Activated CD4-positive, alpha-beta T cell treated with anti-CD3 and anti-CD28 coated beads, Interleukin-2, amount 50 U/mL, for 16 hours (primary cell): ENCODE results near the gene SATB1.

Source experiments
- DNase-seq: peaks from one replicate; pipeline ENCODE4 v3.0.0-alpha.2; 2020

Gene SATB1

DNA sequence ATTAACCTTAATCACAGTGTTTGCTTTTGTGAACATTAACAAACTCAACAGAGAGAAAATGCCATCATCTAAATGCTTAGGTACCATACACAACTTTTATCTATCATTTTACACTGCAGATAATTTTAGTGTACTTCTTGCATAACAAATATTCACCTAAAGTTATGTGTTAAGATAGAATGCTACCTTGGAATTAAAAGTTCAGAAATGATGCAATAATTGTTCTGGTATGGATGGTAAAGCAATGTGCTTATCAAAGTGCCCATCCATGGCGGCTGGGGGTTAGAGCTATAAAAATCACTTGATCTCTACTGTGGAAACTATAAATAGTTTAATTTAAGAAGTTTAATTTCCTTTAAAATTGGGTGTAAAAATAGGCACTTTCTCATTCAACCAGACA lies 28.7 kb downstream of the SATB1 start:
- no peak for DNase-seq

- no peak for DNase-seq
These were observed 30.6 kb downstream of the SATB1 start for GRCh38 chr3:18394384-18394995.

DNA sequence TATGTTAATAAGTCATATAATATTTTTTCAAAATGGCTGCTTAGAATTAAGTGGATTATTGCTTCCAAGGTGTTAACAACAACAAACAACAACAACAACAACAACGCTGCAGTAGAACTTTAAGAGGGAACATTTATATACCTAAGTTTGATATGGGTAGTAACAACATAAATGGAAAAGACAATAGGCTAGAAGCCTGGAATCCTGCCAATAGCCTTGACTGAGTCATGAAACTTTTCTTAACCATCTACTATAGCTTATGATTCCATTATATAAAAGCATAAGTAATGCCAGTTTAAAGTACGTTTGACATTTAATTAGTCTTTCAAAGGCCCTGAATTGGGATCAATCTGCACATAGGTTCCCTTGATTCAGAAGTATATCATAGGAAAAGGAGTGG lies 31.2 kb downstream of the SATB1 start:
- no peak for DNase-seq

DNA sequence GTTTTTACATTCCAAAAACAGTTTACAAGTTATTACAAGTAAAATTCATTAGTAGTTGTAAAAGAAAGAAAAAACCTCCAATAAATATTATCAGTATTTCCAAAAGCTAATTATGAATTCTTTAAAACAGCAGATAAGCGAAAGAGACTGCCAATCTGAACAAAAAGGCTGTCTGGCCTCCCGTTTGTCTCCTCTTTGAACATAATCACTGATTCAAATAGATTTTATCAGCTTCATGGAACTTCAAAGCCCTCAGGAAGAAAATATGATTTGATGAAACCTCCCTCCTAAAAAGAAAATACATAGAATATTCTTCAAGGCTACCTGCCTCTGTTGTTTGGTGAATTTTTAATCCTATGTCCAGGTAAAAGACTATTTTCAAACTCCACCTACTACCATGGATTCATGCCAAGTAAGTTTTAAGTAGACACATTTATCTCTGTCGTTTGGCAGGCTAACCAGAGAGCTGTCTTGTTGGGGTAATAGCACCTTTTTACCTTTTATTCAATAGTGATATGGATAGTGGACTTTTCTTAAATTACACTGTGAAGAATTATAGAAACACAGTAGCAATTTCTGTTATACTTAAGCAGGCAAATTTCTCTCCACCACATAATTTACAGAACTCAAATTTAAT lies 35.0 kb downstream of the SATB1 start:
- DNase-seq, result no peak

- DNase-seq, result no peak
These were observed 35.9 kb downstream of the SATB1 start for GRCh38 chr3:18389108-18389733.

- no peak for DNase-seq
These were observed 38.8 kb downstream of the SATB1 start for GRCh38 chr3:18386274-18386890.

- DNase-seq, result no peak
These were observed 39.4 kb downstream of the SATB1 start for GRCh38 chr3:18385706-18386105.

GRCh38 chr3:18382760-18383369 lies 42.3 kb downstream of the SATB1 start:
- DNase-seq, result no peak

- no peak for DNase-seq
These were observed 45.5 kb downstream of the SATB1 start for GRCh38 chr3:18379647-18380046.

- DNase-seq, result no peak
These were observed 46.9 kb downstream of the SATB1 start for GRCh38 chr3:18378218-18378617.

- no peak for DNase-seq
These were observed 48.5 kb downstream of the SATB1 start for GRCh38 chr3:18376682-18377081.

- peak; percentile 48 for DNase-seq
These were observed 52.2 kb downstream of the SATB1 start for GRCh38 chr3:18372786-18373405.

DNA sequence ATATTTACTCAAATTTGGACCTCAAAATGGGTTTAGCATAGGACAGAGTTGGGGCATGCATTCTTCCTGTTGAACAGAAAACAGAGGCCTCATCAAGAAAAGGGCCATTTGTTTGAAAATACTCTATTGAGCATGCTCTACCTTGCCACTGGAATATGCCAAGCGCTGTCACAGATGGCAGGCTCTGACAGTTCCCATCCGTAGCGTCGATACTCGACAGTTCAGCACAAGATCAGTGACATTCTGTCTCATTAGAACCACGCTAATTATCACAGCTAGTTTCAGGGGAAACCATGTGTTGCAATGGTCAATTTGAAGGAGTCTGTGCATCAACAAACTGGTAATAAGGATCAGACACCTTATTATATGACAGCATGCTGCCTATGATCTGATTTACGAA lies 54.5 kb downstream of the SATB1 start:
- DNase-seq, result no peak

DNA sequence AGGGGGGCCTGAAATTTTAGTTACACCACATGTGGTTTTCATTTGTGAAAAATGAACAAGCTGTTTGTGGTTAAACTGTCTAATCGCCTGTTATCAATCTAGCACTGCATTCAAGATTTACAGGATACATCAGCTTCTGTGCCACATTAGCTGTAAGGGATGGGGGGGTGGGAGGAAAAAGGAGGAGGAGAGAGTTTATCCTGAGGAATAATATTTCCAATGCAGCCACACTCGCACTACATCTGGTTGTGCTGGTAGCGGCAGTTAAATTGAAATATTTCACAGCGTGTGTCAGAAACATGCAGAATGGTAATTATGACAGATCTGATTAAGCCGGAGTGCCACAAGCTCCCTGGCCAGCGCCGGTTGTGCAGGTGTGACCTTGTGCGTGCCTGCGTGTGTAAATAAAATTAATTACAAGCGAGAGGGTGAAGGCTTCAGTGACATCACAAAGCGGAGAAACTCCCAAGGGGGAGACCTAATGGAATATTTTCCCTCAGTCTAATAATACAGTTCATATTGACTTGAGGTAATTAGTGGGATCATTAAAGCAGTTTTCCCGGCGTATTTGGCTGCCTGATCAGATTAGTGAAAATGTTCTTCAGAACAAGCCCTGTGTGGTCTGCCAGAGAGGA lies 55.5 kb downstream of the SATB1 start:
- no peak for DNase-seq

- no peak for DNase-seq
These were observed 58.9 kb downstream of the SATB1 start for GRCh38 chr3:18366258-18366657.

DNA sequence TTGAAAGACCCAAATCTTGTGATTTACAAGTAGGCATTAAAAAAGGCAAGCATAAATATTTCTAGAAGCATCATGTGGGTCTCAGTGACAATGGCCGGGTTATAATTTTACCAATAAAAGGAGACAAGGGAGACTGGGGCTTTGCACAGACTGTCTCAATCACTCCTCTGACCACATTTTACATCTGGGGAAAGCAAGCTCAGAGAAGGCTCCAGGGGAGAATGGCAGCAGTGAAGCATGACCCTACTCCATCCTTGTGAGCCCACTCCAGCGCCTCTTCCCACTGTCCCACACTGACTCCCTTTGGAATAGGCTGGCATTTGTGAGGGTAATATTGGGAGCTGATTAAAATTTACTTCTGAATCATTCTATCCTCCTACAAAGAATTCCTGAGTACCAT lies 61.8 kb downstream of the SATB1 start:
- DNase-seq, result no peak

DNA sequence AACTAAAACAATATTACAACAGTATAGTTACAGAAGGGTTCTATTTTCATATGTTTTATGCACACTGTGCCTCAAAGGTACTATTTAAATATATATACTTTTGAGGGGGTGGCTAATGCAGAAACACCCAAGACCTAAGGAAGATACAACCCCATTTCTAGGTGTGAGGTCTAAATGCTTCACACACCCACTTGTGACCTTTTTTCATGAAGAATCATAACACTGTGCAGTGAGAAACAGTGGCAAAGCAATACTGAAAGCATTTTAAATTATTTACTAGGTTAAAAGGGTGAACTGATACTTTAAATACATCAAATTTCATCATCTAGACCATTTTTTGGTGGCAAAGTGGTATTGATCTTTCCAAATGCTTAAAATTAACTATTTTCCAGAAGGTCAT lies 67.4 kb downstream of the SATB1 start:
- no peak for DNase-seq

DNA sequence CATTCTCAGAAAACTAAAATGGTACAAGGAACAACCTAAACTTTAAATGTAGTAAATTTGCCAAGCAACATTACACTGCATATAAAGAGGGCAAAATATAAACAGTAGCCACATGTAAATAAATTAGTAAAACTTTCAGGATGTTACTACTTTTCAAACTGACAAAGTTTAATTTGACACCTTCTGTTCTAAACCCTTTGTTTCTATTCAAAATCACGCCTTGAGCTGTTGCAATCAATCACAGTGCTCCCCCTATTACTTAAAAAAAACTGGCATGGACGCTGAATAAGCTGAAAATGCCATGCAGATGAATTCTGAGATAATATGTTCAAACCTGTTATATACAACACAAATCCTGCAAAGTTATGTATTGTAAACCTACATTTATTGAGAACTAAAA lies 69.3 kb downstream of the SATB1 start:
- DNase-seq, result no peak

DNA sequence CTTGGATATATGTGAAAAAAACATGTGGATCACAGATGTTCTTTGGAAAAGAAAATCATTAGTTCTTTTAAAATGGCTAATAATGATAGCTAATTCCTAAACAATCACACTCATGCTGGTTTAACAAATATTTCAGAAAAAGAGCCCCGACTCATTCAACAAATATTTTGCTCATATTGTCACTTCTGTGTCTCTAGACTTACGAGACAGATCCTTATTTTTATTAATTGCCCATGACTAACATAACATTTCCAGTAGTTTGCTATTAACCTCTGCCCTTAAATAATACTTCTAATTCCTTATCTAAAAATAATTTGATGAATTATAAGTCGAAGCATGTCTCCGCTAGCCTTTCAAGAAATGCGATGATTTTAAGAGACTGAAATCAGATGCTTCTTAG lies 70.4 kb downstream of the SATB1 start:
- no peak for DNase-seq

DNA sequence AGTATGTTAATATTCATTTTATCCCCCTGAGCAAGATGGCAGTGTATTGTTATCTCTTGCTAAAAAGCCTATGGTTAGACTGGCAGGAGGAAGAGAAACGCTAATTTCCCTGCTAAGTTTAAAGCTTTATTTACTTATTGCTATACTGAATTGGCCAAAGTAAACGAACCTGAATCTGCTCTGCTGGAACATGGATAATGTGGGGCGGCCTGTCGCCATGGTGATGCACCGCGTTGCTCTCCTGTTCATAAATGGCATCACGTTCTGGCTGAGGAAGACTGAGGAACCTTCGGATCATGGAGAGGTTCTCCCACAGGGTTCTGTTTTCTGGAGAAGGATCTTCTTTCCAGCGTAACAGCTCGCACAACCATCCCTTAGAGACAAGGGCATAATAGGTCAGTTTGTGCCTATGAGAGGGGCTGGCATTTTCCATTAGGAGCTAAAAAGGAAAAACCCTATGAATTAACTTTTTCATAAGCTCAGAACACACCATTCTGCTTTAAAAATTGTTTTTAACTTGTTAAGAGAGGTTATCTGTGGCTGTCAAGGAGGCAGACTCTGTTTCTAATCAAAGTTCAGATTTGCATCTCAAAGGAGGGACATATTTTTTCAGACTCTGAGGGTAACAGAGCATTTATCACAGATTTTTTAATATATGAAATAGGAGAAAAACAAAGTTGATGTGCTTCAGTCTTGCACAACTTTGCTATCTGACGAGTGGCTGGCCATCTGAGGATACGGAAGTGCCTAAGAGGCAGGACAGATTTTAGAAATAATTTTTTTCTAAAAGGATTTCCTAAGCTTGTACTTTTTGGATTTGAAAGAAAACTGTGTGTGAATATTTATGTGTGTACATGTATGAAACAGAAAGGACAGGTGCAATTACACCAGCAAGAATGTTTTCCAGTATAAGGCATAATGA lies 73.1 kb downstream of the SATB1 start:
- no peak for DNase-seq

- no peak for DNase-seq
These were observed 74.0 kb downstream of the SATB1 start for GRCh38 chr3:18351069-18351628.
